Suprapubic skin (tissue), 4 donors: ENCODE results near the gene CRACR2B. TPM values are rescaled to one million over a fixed set of nuclear protein-coding genes. Genes with fewer than 3 reads are reported as not detected.

Experiments used
- DNase-seq, 2 donors: peaks; one replicate each; pipeline ENCODE4 v3.0.0-alpha.2; 2019; ENCODE audit warnings: low spot score in 2 of 2
- H3K27ac ChIP-seq: fragments of 200-600 bp; sonication (generic); one replicate; pipeline ENCODE4 v1.5.1; 2019
- H3K27me3 ChIP-seq: fragments of 200-600 bp; sonication (generic); one replicate; pipeline ENCODE4 v1.5.1; 2019
- H3K36me3 ChIP-seq: fragments of 200-600 bp; sonication (generic); one replicate; pipeline ENCODE4 v1.5.1; 2019
- H3K4me1 ChIP-seq: fragments of 200-600 bp; sonication (generic); one replicate; pipeline ENCODE4 v1.5.1; 2019
- H3K4me3 ChIP-seq: fragments of 200-600 bp; sonication (generic); one replicate; pipeline ENCODE4 v1.5.1; 2019; ENCODE audit warnings: mild to moderate bottlenecking
- H3K9me3 ChIP-seq: fragments of 200-600 bp; sonication (generic); one replicate; pipeline ENCODE4 v1.5.1; 2019
- CTCF ChIP-seq, 2 donors: fragments of 200-600 bp in 1 of 2; fragments of 450-650 bp in 1 of 2; sonication (generic) in 1 of 2; IDR thresholded peaks; one replicate each; pipeline ENCODE4 v1.5.1; 2016 to 2019; ENCODE audit warnings: antibody characterized with exemption in 2 of 2, mild to moderate bottlenecking in 1 of 2, moderate library complexity in 1 of 2
- EP300 ChIP-seq: sonication (generic); formaldehyde crosslinking; IDR thresholded peaks from one replicate; pipeline ENCODE4 v1.6.1; 2017; ENCODE audit warnings: antibody characterized with exemption
- POLR2A ChIP-seq, 2 donors: fragments of 450-650 bp; IDR thresholded peaks; one replicate each; pipeline ENCODE4 v1.6.1; 2017; ENCODE audit warnings: antibody characterized with exemption in 2 of 2, mild to moderate bottlenecking in 2 of 2, moderate library complexity in 2 of 2
- POLR2AphosphoS5 ChIP-seq, 3 donors: sonication (generic); formaldehyde crosslinking; IDR thresholded peaks; one replicate each; pipeline ENCODE4 v1.6.1; 2017; ENCODE audit warnings: antibody characterized with exemption in 3 of 3
- WGBS: methylation state at CpG from one replicate; pipeline ENCODE4 v1.1.5; 2018; 5-methylcytosine and 5-hydroxymethylcytosine counted together
- total RNA-seq, 4 donors: library from RNA; depleted of rRNA; stranded (reverse); fragments of >200 nt; gene quantifications; one replicate each; pipeline ENCODE4 v1.1.0, GENCODE V29; 2016

Gene CRACR2B
- total RNA-seq = 10 to 100 TPM; 14.0 to 35.5 (median 29.6) TPM

DNA sequence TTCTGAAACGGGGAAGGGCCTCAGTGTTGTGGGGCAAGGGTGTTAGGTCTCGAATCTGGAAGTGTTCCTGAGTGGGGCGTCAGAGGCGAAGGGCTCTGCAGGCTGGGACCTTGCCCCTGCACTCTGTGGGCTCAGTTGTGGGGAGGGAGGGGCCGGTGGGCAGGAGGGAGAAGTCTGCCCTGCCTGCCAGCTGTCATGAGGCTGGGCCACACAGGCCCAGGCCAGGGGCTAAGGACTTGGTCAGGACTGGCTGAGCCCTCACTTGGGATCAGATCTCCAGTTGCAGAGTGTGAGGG, at the start of gene CRACR2B:
Gene CRACR2B (plus strand): TSS at position 23 of the 296 bp plus-strand sequence. CDS start 689 bp downstream, outside the sequence.
- Histone ChIP-seq H3K9me3 (no peaks in the 10 kb centered on the region), H3K27me3 (peaks cover 13% of the 10 kb centered on the region), H3K4me3 (peak within 1 kb of the TSS; percentile 53), H3K36me3 (peaks cover 27% of the 10 kb centered on the region), H3K27ac (peak within 1 kb of the TSS; percentile 66), H3K4me1 (peaks cover 75% of the 10 kb centered on the region)
- no peak for DNase-seq
- WGBS = 39% methylated on average over 2 of the region's 5 CpGs
- TF ChIP-seq POLR2AphosphoS5 (IDR thresholded peaks at IDR 0.05) (no peak), EP300 (no peak), POLR2A (IDR thresholded peaks at IDR 0.05) (no peak), CTCF (IDR thresholded peaks at IDR 0.05) (no peak)

DNA sequence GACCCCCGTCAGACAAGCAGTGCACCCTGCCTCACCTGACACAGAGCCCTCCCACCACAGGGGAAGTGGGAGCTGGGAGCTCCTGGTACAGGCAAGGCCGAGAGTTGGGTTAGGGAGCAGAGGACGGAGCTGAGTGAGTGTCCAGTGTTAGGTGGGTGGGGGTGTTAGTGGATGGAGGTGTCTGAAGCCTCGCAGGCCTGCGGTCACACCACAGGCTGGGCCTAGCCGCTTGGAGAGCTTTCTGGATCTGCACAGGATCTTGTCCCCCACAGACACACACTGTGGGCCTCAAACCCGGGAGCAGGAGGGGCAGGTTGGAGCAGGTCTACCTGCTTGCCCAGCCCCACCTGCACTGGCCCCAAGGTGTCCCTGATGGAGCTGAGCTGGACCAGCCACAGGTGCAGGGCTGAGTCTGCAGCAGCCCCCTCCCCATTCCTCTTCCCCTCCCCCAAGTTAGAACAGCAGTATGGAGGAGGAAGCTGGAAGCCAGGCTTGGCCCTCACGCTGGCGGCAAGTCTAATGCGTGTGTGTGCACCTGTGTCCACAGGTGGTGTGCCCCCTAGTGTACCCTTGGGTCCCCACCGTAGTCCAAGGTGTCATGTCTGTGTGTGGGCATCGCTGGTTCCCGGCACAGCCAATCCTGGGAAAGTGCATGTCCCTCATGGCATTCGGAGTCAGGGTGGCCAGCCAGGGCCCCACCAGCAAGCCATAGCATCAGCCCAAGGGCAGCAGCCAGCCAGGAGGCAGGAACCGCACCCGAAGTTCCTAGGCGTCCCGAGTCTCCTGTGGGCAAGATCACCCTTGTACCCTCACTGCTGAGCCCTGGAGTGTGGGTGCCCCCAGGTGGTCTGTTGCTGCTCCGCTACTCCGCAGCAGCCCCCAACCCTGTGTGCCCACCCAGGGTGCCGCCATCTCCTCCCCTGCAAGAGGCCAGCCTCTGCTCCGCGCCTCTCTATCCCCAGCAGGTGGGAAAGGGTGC, 48.5 kb upstream of the CRACR2B start:
- Histone ChIP-seq H3K4me1 (peaks cover 53% of the 10 kb centered on the region), H3K36me3 (peaks cover under 1% of the 10 kb centered on the region), H3K27ac (no peak overlapping the region), H3K27me3 (no peaks in the 10 kb centered on the region), H3K9me3 (no peaks in the 10 kb centered on the region), H3K4me3 (no peak overlapping the region)
- WGBS = 100% methylated on average over 5 of the region's 23 CpGs
- DNase-seq = no peak
- TF ChIP-seq EP300 = no peak
- TF ChIP-seq POLR2A (IDR thresholded peaks at IDR 0.05) = no peak
- no peak for TF ChIP-seq CTCF (IDR thresholded peaks at IDR 0.05)
- no peak for TF ChIP-seq POLR2AphosphoS5 (IDR thresholded peaks at IDR 0.05)

- TF ChIP-seq CTCF (IDR thresholded peaks at IDR 0.05) (no peak), POLR2AphosphoS5 (IDR thresholded peaks at IDR 0.05) (no peak), EP300 (no peak), POLR2A (IDR thresholded peaks at IDR 0.05) (no peak)
Measured at GRCh38 chr11:779955-780532, 47.7 kb upstream of the CRACR2B start.

DNA sequence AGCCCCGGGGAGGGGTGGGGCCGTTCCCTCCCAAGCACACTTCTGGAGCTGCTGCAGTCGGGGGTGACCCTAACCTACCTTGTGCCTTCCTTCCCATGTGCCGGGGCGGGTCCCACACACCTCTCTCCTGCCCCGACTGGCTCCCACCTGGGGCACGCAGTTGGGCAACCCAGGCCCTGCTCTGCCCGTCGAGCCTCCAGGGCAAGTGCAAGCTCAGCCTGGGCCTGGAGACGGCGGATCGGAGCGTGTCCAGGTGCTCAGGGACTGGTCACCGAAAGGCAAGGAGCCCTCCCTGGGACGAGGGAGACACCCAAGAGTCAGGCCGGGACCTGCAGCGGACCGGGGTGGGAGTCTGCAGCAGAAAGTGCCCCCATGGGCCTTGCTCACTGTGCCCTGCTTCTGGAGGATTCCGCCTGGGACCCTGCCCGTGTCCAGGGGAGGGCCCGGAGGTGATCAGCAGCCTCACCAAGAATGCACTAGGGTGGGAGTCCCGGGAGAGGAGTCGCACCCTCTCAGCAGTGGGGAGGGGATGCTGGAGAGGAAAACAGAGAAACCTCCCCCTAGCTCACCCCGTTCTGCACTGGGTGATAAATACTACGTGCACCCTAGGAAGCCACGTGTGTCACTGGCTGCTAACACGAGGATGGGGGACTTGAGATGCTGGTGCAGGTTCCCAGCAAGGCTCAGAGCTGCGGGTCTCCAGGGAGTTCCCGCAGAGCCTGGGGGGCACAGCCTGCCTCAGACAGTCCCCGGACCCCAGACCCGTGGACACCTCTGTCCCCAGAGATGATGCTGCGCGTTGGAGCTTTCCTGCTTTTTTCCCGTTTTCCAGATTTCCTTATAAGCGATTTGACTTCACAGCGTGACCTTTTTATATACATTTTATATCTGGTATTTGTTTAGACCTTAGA, 45.2 kb upstream of the CRACR2B start:
- peaks cover 30% of the 10 kb centered on the region for H3K4me1 ChIP-seq
- TF ChIP-seq EP300 = no peak
- no peak for TF ChIP-seq POLR2AphosphoS5 (IDR thresholded peaks at IDR 0.05)
- TF ChIP-seq CTCF (IDR thresholded peaks at IDR 0.05) = no peak
- TF ChIP-seq POLR2A (IDR thresholded peaks at IDR 0.05) = no peak
- no peaks in the 10 kb centered on the region for H3K9me3 ChIP-seq
- H3K27me3 ChIP-seq = no peaks in the 10 kb centered on the region
- no peak overlapping the region for H3K4me3 ChIP-seq
- no peak for DNase-seq
- no peaks in the 10 kb centered on the region for H3K36me3 ChIP-seq
- H3K27ac ChIP-seq = no peak overlapping the region
- WGBS = 72% methylated on average over 13 of the region's 36 CpGs

More at GRCh38 chr11:779955-780532, 47.7 kb upstream of the CRACR2B start:
- no peak for DNase-seq
- Histone ChIP-seq H3K36me3 (no peaks in the 10 kb centered on the region), H3K27ac (no peak overlapping the region), H3K27me3 (no peaks in the 10 kb centered on the region), H3K4me1 (peaks cover 49% of the 10 kb centered on the region), H3K4me3 (no peak overlapping the region), H3K9me3 (no peaks in the 10 kb centered on the region)
- 100% methylated on average over 7 of the region's 16 CpGs for WGBS
